ENCODE measurements around the gene NID2.
A peak's percentile ranks its signal among the peaks of the same experiment; 100 is the strongest.

NID2 gene

GRCh38 chr14:52052288-52052943 lies 16.4 kb downstream of the NID2 start:
- no peak for DNase-seq

- DNase-seq: no peak
Measured at GRCh38 chr14:52051871-52052270, 17.0 kb downstream of the NID2 start.

GRCh38 chr14:52051251-52051650 lies 17.6 kb downstream of the NID2 start:
- no peak for DNase-seq

GRCh38 chr14:52049721-52050588 lies 18.9 kb downstream of the NID2 start:
- no peak for DNase-seq

- no peak for DNase-seq
Measured at GRCh38 chr14:52049271-52049670, 19.6 kb downstream of the NID2 start.

GRCh38 chr14:52048641-52049204 lies 20.1 kb downstream of the NID2 start:
- DNase-seq: peak; percentile 38

- no peak for DNase-seq
Measured at GRCh38 chr14:52048116-52048515, 20.7 kb downstream of the NID2 start.

- no peak for DNase-seq
Measured at GRCh38 chr14:52046376-52046917, 22.4 kb downstream of the NID2 start.

- no peak for DNase-seq
Measured at GRCh38 chr14:52044791-52045522, 23.9 kb downstream of the NID2 start.

GRCh38 chr14:52043690-52044089 lies 25.2 kb downstream of the NID2 start:
- no peak for DNase-seq

- peak; percentile 34 for DNase-seq
Measured at GRCh38 chr14:52042371-52043289, 26.2 kb downstream of the NID2 start.

GRCh38 chr14:52040598-52040997 lies 28.3 kb downstream of the NID2 start:
- DNase-seq: no peak

- no peak for DNase-seq
Measured at GRCh38 chr14:52039124-52039815, 29.6 kb downstream of the NID2 start.

GRCh38 chr14:52033101-52033642 lies 35.7 kb downstream of the NID2 start:
- no peak for DNase-seq

- no peak for DNase-seq
Measured at GRCh38 chr14:52032204-52032801, 36.6 kb downstream of the NID2 start.

GRCh38 chr14:52031781-52032180 lies 37.1 kb downstream of the NID2 start:
- DNase-seq: no peak

- DNase-seq: no peak
Measured at GRCh38 chr14:52029881-52030280, 39.0 kb downstream of the NID2 start.

- no peak for DNase-seq
Measured at GRCh38 chr14:52026901-52027300, 42.0 kb downstream of the NID2 start.

GRCh38 chr14:52026017-52026660 lies 42.7 kb downstream of the NID2 start:
- DNase-seq: no peak

GRCh38 chr14:52025310-52025709 lies 43.5 kb downstream of the NID2 start:
- no peak for DNase-seq

Data from NCI-H446 treated with DMSO at 0.1 percent for 48 hours (cell line).